HG02610 (cell line): ENCODE measurements around the gene FAM228A.
"Not testable (repeated sequence)": the region's sequence is repeated elsewhere in the genome, so short reads cannot be mapped to it uniquely, and the experiment has no call there.

Source experiments
- ATAC-seq: cut with Tn5 transposase; IDR thresholded peaks from one replicate; pipeline ENCODE4 v1.9.1; 2021; ENCODE audit warnings: mild to moderate bottlenecking, moderate library complexity; ENCODE audit not compliant: unreplicated experiment

The FAM228A gene

GRCh38 chr2:24174851-24175277 is at the start of gene FAM228A:
Gene FAM228A (plus strand): TSS chr2:24175053. CDS start chr2:24175481, 428 bp downstream.
- no peak for ATAC-seq

- ATAC-seq = no peak
These were observed 48.9 kb upstream of the FAM228A start for GRCh38 chr2:24125956-24126355.

GRCh38 chr2:24132543-24132942 is 42.3 kb upstream of the FAM228A start:
- ATAC-seq = no peak

GRCh38 chr2:24140305-24140704 is 34.5 kb upstream of the FAM228A start:
- ATAC-seq = not testable (repeated sequence)

- ATAC-seq = no peak
These were observed 27.5 kb upstream of the FAM228A start for GRCh38 chr2:24147364-24147763.

GRCh38 chr2:24152413-24153197 is 22.2 kb upstream of the FAM228A start:
- no peak for ATAC-seq

- no peak for ATAC-seq
These were observed 21.4 kb upstream of the FAM228A start for GRCh38 chr2:24153478-24153877.

GRCh38 chr2:24158131-24158530 is 16.7 kb upstream of the FAM228A start:
- no peak for ATAC-seq

GRCh38 chr2:24159708-24160107 is 15.1 kb upstream of the FAM228A start:
- no peak for ATAC-seq

- no peak for ATAC-seq
These were observed 14.1 kb upstream of the FAM228A start for GRCh38 chr2:24160761-24161160.

- ATAC-seq = no peak
These were observed 12.4 kb upstream of the FAM228A start for GRCh38 chr2:24162494-24162893.

- ATAC-seq = no peak
These were observed 11.7 kb upstream of the FAM228A start for GRCh38 chr2:24163186-24163585.

GRCh38 chr2:24163601-24164000 is 11.3 kb upstream of the FAM228A start:
- no peak for ATAC-seq

GRCh38 chr2:24164416-24164973 is 10.4 kb upstream of the FAM228A start:
- no peak for ATAC-seq

GRCh38 chr2:24169023-24169422 is 5.8 kb upstream of the FAM228A start:
- no peak for ATAC-seq

- no peak for ATAC-seq
These were observed 856 bp downstream of the FAM228A start for GRCh38 chr2:24175631-24176187.

- ATAC-seq = no peak
These were observed 1.5 kb downstream of the FAM228A start for GRCh38 chr2:24176326-24176725.

GRCh38 chr2:24179683-24180082 is 4.8 kb downstream of the FAM228A start:
- ATAC-seq = no peak

- ATAC-seq = no peak
These were observed 7.0 kb downstream of the FAM228A start for GRCh38 chr2:24181849-24182248.

- no peak for ATAC-seq
These were observed 7.7 kb downstream of the FAM228A start for GRCh38 chr2:24182507-24182906.

- no peak for ATAC-seq
These were observed 8.7 kb downstream of the FAM228A start for GRCh38 chr2:24183366-24184069.

GRCh38 chr2:24189551-24189950 is 14.7 kb downstream of the FAM228A start:
- ATAC-seq = no peak
